Motor neuron (in vitro differentiated cells): ENCODE data around the gene C6orf15. TPM values are rescaled to one million over a fixed set of nuclear protein-coding genes. Genes with fewer than 3 reads are reported as not detected.

Experiments
- ATAC-seq, 8 experiments: fragments of 200-7000 bp; cut with Tn5 transposase; replicated peaks in 6 of 8; 2 replicates each; pipeline ENCODE4 v1.8.0; 2021; ENCODE audit warnings: mild to moderate bottlenecking in 8 of 8, moderate library complexity in 8 of 8
- H3K27ac ChIP-seq, 2 donors: fragments of 250-450 bp; sonication (Bioruptor Pico); 2 replicates each; pipeline ENCODE4 v1.9.0; 2021; ENCODE audit warnings: antibody characterized with exemption in 2 of 2, mild to moderate bottlenecking in 2 of 2, moderate library complexity in 1 of 2
- H3K4me1 ChIP-seq, 2 donors: fragments of 250-450 bp; sonication (Bioruptor Pico); replicated peaks in 1 of 2; 2 replicates each; pipeline ENCODE4 v1.6.1; 2021; ENCODE audit warnings: antibody characterized with exemption in 2 of 2, mild to moderate bottlenecking in 2 of 2, moderate library complexity in 1 of 2
- H3K4me3 ChIP-seq, 5 donors: fragments of 250-450 bp; sonication (Bioruptor Pico); 2 replicates each; pipeline ENCODE4 v1.9.0; 2021; ENCODE audit warnings: antibody characterized with exemption in 5 of 5, mild to moderate bottlenecking in 5 of 5, moderate library complexity in 4 of 5
- WGBS, 10 experiments: fragments of 450-650 bp; shearing (Covaris generic); methylation state at CpG; one replicate each; pipeline ENCODE4 v1.0.0; 2022; 5-methylcytosine and 5-hydroxymethylcytosine counted together
- in situ Hi-C, 9 experiments: fragments of 400-800 bp; cut with MboI; loops; one replicate each; pipeline ENCODE4 v1.15.0; 2021; ENCODE audit warnings: low sequenced_read_pairs in 9 of 9, low pct_unique_long_range_greater_than_20kb in 2 of 9; ENCODE audit not compliant: unreplicated experiment in 9 of 9
- total RNA-seq, 8 experiments: library from RNA; unstranded; fragments of 300-600 nt; gene quantifications; 2 replicates each; pipeline versions ENCODE4 v1.2.3 to v1.2.4, GENCODE V29; 2022

Gene C6orf15
- total RNA-seq, 8 experiments from 2014 or later: 0.18 to 1.00 (median 0.56) TPM; not detected in 5

GRCh38 chr6:31144296-31144969 lies 32.1 kb upstream of the C6orf15 start:
- in situ Hi-C loops: loop anchor here in 3 of 9 experiments (10.0 to 25.0 kb wide), 2 partner anchors 218 to 220 kb away; partner anchors contain the start of gene HLA-B (in 1 of the 3)
- WGBS, 10 experiments: 78 to 100% (median 96%) methylated on average over 1 to 14 of the region's 18 CpGs; no CpG with 5 or more reads in 3 of the 10 experiments
- H3K4me1 ChIP-seq: peaks cover 8 to 11% of the 10 kb centered on the region in 2 donors
- no peak overlapping the region for H3K27ac ChIP-seq
- no peak overlapping the region for H3K4me3 ChIP-seq
- no peak for ATAC-seq

GRCh38 chr6:31143148-31143547 lies 30.8 kb upstream of the C6orf15 start:
- ATAC-seq: peak in 5 of 8 experiments; percentile 3 to 52 (median 28)
- in situ Hi-C loops: loop anchor here in 3 of 9 experiments (10.0 to 25.0 kb wide), 2 partner anchors 219 to 222 kb away; partner anchors contain the start of gene HLA-B (in 1 of the 3)
- no peak overlapping the region for H3K4me3 ChIP-seq
- no peak overlapping the region for H3K27ac ChIP-seq
- H3K4me1 ChIP-seq: peaks cover 8 to 11% of the 10 kb centered on the region in 2 donors
- WGBS, 10 experiments: 53 to 55% methylated on average over 2 to 9 of the region's 11 CpGs; no CpG with 5 or more reads in 8 of the 10 experiments

DNA sequence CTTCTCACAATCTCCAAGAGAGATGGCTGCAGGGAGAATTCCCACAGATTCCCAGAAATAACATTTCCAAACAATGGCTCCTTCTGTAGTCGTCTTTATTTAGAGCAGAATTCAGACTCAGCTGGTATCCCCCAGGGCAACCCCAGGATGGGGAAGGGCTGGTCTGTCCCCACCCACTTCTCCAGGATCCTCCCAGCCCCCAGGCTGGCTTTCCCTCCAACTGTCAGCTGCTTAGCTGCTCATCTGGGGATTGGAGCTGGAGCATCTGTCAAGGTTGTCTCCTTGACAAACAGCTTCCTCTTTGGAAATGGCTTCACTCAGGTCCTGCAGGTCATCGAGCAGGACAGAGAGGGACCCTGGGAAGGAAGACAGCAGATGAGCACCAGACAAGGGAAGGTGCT lies 30.0 kb upstream of the C6orf15 start:
- Histone ChIP-seq H3K27ac (peak overlapping the region; percentile 1 to 49), H3K4me1 (peaks cover 11 to 12% of the 10 kb centered on the region in 2 donors), H3K4me3 (no peak overlapping the region)
- whole genome bisulfite sequencing, 10 experiments: 20% methylated on average over 1 of the region's 2 CpGs; no CpG with 5 or more reads in 9 of the 10 experiments
- peak in 7 of 8 experiments; percentile 48 to 92 (median 81) for ATAC-seq
- in situ Hi-C loops: loop anchor here in 3 of 9 experiments (10.0 to 25.0 kb wide), 2 partner anchors 220 to 222 kb away; partner anchors contain the start of gene HLA-B (in 1 of the 3)

GRCh38 chr6:31140643-31141042 lies 28.3 kb upstream of the C6orf15 start:
- WGBS, 10 experiments: 0 to 92% (median 76%) methylated on average over 1 to 4 of the region's 15 CpGs; no CpG with 5 or more reads in 6 of the 10 experiments
- in situ Hi-C loops: loop anchor here in 3 of 9 experiments (10.0 to 25.0 kb wide), 2 partner anchors 222 to 224 kb away; partner anchors contain the start of gene HLA-B (in 1 of the 3)

DNA sequence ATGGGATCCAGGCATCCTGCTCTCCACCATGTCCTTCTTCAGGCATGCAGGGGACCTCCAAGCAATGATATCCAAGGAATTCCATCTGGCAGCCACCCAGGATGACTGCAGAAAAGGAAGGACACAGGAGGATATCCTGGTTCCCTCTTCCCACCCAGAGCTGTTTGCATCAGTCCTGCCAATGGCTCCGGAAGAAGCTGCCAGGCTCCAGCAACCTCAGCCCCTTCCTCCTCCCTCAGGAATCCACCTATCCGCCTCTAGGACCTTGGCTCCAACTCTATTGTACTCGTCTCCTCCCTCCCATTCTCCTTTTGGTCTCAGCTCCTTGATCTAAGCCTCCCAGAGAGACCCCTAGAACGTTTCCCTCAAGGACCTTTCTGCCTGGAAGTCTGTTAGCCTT lies 27.2 kb upstream of the C6orf15 start:
- in situ Hi-C loops: loop anchor here in 6 of 9 experiments (5.0 to 25.0 kb wide), 4 partner anchors 53 to 225 kb away; partner anchors contain the start of gene HLA-B (in 1 of the 6)
- no peak overlapping the region for H3K27ac ChIP-seq
- H3K4me3 ChIP-seq: no peak overlapping the region
- peaks cover 11 to 14% of the 10 kb centered on the region in 2 donors for H3K4me1 ChIP-seq
- no peak for ATAC-seq
- 0 to 34% (median 14%) methylated on average over 1 to 3 of the region's 4 CpGs; no CpG with 5 or more reads in 5 of the 10 experiments for WGBS, 10 experiments

More at GRCh38 chr6:31140643-31141042, 28.3 kb upstream of the C6orf15 start:
- Histone ChIP-seq H3K4me3 (no peak overlapping the region), H3K4me1 (peaks cover 11 to 14% of the 10 kb centered on the region in 2 donors), H3K27ac (no peak overlapping the region)
- no peak for ATAC-seq

DNA sequence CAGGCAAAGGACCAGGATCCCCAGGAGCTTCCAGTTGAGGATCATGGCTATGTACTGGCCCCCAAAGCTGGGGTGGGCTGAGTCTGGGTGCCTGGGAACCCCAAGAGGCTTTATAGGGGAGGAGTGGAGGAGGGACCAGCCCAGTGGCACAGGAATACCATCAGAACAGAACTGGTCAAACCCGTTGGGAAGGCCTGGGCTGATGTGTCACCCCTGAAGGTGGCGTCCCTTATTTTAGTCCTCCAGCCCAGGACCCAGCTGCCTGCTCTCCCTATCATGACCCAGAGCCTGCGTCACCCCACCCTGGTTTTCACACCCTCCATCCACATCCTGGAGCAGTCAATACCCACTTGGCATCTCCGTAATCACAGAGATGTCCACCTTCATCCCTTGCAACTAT lies 26.6 kb upstream of the C6orf15 start, which contains the start of gene PSORS1C2:
PSORS1C2 (minus strand) TSS at position 85 of the 400 bp plus-strand sequence; CDS start at position 45, 40 bp downstream.
- Histone ChIP-seq H3K27ac (no peak within 1 kb of the TSS), H3K4me3 (no peak within 1 kb of the TSS), H3K4me1 (peaks cover 11 to 14% of the 10 kb centered on the region in 2 donors)
- WGBS, 10 experiments: 40 to 100% (median 100%) methylated on average over 1 to 3 of the region's 4 CpGs; no CpG with 5 or more reads in 7 of the 10 experiments
- in situ Hi-C loops: loop anchor here in 6 of 9 experiments (5.0 to 25.0 kb wide), 4 partner anchors 53 to 226 kb away; partner anchors contain the start of gene HLA-B (in 1 of the 6)
- no peak for ATAC-seq

GRCh38 chr6:31135710-31136109 lies 23.3 kb upstream of the C6orf15 start:
- no peak for ATAC-seq
- in situ Hi-C loops: loop anchor here in 6 of 9 experiments (5.0 to 25.0 kb wide), 4 partner anchors 57 to 229 kb away; partner anchors contain the start of gene HLA-B (in 1 of the 6)
- 60 to 97% (median 81%) methylated on average over 1 to 10 of the region's 10 CpGs; no CpG with 5 or more reads in 3 of the 10 experiments for WGBS, 10 experiments

GRCh38 chr6:31132806-31133205 lies 20.4 kb upstream of the C6orf15 start:
- no peak overlapping the region for H3K4me3 ChIP-seq
- in situ Hi-C loops: loop anchor here in 4 of 9 experiments (10.0 to 25.0 kb wide), 2 partner anchors 229 to 232 kb away; partner anchors contain the start of gene HLA-B (in 1 of the 4)
- no peak overlapping the region for H3K27ac ChIP-seq
- WGBS, 10 experiments: 33 to 90% (median 78%) methylated on average over 1 to 3 of the region's 6 CpGs; no CpG with 5 or more reads in 7 of the 10 experiments
- H3K4me1 ChIP-seq: peaks cover 0 to 9% of the 10 kb centered on the region in 2 donors
- ATAC-seq: peak in 1 of 8 experiments; percentile 38

More at GRCh38 chr6:31135710-31136109, 23.3 kb upstream of the C6orf15 start:
- H3K4me1 ChIP-seq: peaks cover 0 to 9% of the 10 kb centered on the region in 2 donors
- no peak overlapping the region for H3K27ac ChIP-seq
- no peak overlapping the region for H3K4me3 ChIP-seq

- Histone ChIP-seq H3K4me1 (peaks cover 0 to 3% of the 10 kb centered on the region in 2 donors), H3K27ac (no peak overlapping the region), H3K4me3 (no peak overlapping the region)
- ATAC-seq: peak in 2 of 8 experiments; percentile 35 to 42
- in situ Hi-C loops: loop anchor here in 4 of 9 experiments (10.0 to 25.0 kb wide), 2 partner anchors 231 to 233 kb away; partner anchors contain the start of gene HLA-B (in 1 of the 4)
- 43 to 100% (median 63%) methylated on average over 1 to 3 of the region's 3 CpGs for WGBS, 10 experiments
Observed at GRCh38 chr6:31131595-31131994, 19.2 kb upstream of the C6orf15 start.

DNA sequence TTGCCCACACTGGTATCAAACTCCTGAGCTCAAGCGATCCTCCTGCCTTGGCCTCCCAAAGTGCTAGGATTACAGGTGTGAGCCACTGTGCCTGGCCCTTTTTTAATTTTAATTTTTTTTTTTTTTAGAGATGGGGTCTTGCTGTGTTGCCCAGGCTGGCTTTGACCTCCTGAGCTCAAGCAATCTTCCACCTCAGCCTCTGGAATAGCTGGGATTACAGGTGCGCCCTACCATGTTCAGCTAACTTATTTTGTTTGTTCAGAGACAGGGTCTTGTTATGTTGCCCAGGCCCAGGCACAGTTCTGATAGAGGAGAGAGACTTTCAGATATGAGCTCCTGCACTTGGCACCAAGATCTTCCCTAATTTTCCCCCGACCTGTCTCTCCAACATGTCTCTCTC lies 18.4 kb upstream of the C6orf15 start:
- peaks cover 0 to 3% of the 10 kb centered on the region in 2 donors for H3K4me1 ChIP-seq
- H3K4me3 ChIP-seq: no peak overlapping the region
- WGBS, 10 experiments: 58 to 100% (median 94%) methylated on average over 1 to 3 of the region's 3 CpGs; no CpG with 5 or more reads in 4 of the 10 experiments
- no peak overlapping the region for H3K27ac ChIP-seq
- in situ Hi-C loops: loop anchor here in 4 of 9 experiments (10.0 to 25.0 kb wide), 2 partner anchors 232 to 234 kb away; partner anchors contain the start of gene HLA-B (in 1 of the 4)
- ATAC-seq: no peak

DNA sequence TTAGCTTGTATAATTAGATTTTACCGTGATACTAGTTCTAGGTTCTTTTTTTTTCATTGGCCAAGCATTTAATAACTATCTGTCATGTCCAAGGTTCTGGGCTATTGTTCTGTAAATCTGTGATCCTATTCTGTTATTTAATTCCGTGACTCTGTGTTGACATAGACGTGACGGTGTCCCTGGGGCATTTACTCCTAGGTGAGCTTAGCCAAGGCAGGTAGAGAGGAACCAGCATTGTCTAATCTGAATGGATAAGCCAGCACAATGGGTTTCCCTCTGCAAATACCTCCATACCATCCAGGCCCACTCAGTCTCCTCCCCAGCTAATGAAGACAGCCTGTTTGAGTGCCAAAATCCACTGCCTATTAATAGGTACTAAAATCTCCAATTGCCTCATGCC lies 16.8 kb upstream of the C6orf15 start:
- peaks cover 0 to 3% of the 10 kb centered on the region in 2 donors for H3K4me1 ChIP-seq
- no peak for ATAC-seq
- H3K27ac ChIP-seq: no peak overlapping the region
- in situ Hi-C loops: loop anchor here in 1 of 9 experiments (25.0 kb wide), 1 partner anchor 233 kb away; the partner anchor contains the start of gene HLA-B
- no peak overlapping the region for H3K4me3 ChIP-seq
- 0 to 83% (median 62%) methylated on average over 1 to 4 of the region's 4 CpGs; no CpG with 5 or more reads in 2 of the 10 experiments for WGBS, 10 experiments

DNA sequence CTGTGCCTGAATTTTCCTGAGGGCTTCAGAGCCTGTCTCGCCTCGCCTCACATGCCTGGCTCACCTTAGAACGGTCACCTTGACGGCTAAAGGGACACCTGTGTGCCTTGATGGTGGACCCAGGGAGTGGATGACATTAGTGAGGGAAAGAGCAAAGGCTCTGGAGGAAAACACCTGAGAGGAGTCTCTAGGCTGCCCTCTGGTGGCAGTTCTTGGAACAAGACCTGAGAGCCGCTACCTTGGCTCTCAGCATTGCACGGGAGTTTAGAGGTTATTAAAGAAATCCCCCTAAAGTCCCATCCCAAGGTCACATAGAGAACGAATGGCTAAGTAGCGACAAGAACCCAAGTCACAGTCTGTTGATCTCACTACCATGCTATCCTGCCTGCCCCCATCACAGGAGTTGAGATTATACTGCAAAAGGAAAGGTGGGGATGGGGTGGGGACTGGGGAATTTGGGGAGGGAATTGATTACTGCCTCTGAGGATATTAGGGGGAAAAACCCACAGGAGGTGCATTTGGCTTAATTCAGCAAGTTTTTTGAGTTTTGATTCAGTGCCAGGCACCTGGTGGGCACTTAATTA lies 15.8 kb upstream of the C6orf15 start:
- ATAC-seq: peak in 5 of 8 experiments; percentile 32 to 80 (median 55)
- WGBS, 10 experiments: 0 to 42% (median 5%) methylated on average over 2 to 5 of the region's 8 CpGs; no CpG with 5 or more reads in 6 of the 10 experiments
- Histone ChIP-seq H3K27ac (no peak overlapping the region), H3K4me1 (peaks cover 0 to 3% of the 10 kb centered on the region in 2 donors), H3K4me3 (no peak overlapping the region)
- in situ Hi-C loops: loop anchor here in 1 of 9 experiments (25.0 kb wide), 1 partner anchor 234 kb away; the partner anchor contains the start of gene HLA-B
